HepG2 (cell line): ENCODE measurements around the gene ZSCAN21. TPM values are rescaled to one million over a fixed set of nuclear protein-coding genes. Genes with fewer than 3 reads are reported as not detected.

Experiments
- ASH2L ChIP-seq: fragments of 300-600, 200-600 bp; sonication (generic); IDR thresholded peaks from 2 replicates; pipeline ENCODE4 v1.7.0; 2017; ENCODE audit warnings: low read depth, mild to moderate bottlenecking, moderate library complexity, mixed read lengths, low read length; ENCODE audit not compliant: insufficient read length
- MIER2 ChIP-seq: IDR thresholded peaks from 2 replicates; pipeline ENCODE4 v1.6.1; 2016; ENCODE audit warnings: missing biosample characterization, missing genetic modification reagents
- MNT ChIP-seq: fragments of 450-650 bp; IDR thresholded peaks from 2 replicates; pipeline ENCODE4 v1.6.1; 2016
- RAD51 ChIP-seq: fragments of 450-650 bp; IDR thresholded peaks from 2 replicates; pipeline ENCODE4 v1.6.1; 2016; ENCODE audit warnings: borderline replicate concordance
- RERE ChIP-seq: IDR thresholded peaks from 2 replicates; pipeline ENCODE4 v1.6.1; 2016; ENCODE audit warnings: low read depth, missing genetic modification reagents, missing compliant biosample characterization
- SIX1 ChIP-seq: sonication (generic); formaldehyde crosslinking; IDR thresholded peaks from 2 replicates; pipeline ENCODE4 v1.4.0; 2020; ENCODE audit warnings: missing genetic modification reagents, borderline replicate concordance
- SMAD1 ChIP-seq: sonication (generic); formaldehyde crosslinking; IDR thresholded peaks from 2 replicates; pipeline ENCODE4 v1.4.0; 2020; ENCODE audit warnings: missing genetic modification reagents, low read depth, mild to moderate bottlenecking, borderline replicate concordance
- TBP ChIP-seq: sonication (generic); formaldehyde crosslinking; IDR thresholded peaks from 2 replicates; pipeline ENCODE4 v1.5.0; 2020; ENCODE audit warnings: missing genetic modification reagents
- TBX2 ChIP-seq: sonication (generic); formaldehyde crosslinking; IDR thresholded peaks from 2 replicates; pipeline ENCODE4 v1.5.0; 2020; ENCODE audit warnings: missing genetic modification reagents, mild to moderate bottlenecking, borderline replicate concordance
- TFDP2 ChIP-seq: sonication (generic); formaldehyde crosslinking; IDR thresholded peaks from 2 replicates; pipeline ENCODE4 v1.4.0; 2020; ENCODE audit warnings: missing genetic modification reagents
- TRIM22 ChIP-seq: fragments of 450-650 bp; IDR thresholded peaks from 2 replicates; pipeline ENCODE4 v1.6.1; 2017
- U2AF1 ChIP-seq: fragments of 200-400 bp; formaldehyde crosslinking; optimal IDR thresholded peaks from 2 replicates; pipeline ENCODE3; 2017; ENCODE audit warnings: mild to moderate bottlenecking, low read depth, low read length
- ZBTB25 ChIP-seq: IDR thresholded peaks from 2 replicates; pipeline ENCODE4 v1.6.1; 2018; ENCODE audit warnings: missing genetic modification reagents
- ZBTB38 ChIP-seq: sonication (generic); formaldehyde crosslinking; IDR thresholded peaks from 2 replicates; pipeline ENCODE4 v1.5.1; 2020; ENCODE audit warnings: mild to moderate bottlenecking, missing genetic modification reagents
- ZNF263 ChIP-seq: sonication (generic); formaldehyde crosslinking; IDR thresholded peaks from 2 replicates; pipeline ENCODE4 v1.4.0; 2020; ENCODE audit warnings: missing genetic modification reagents
- ZNF337 ChIP-seq: sonication (generic); formaldehyde crosslinking; IDR thresholded peaks from 2 replicates; pipeline ENCODE4 v1.5.1; 2020; ENCODE audit warnings: missing genetic modification reagents, low read depth, mild to moderate bottlenecking, borderline replicate concordance
- ZNF580 ChIP-seq: IDR thresholded peaks from 2 replicates; pipeline ENCODE4 v1.6.1; 2016; ENCODE audit warnings: low read depth, borderline replicate concordance
- polyA plus RNA-seq, 8 experiments: library from polyadenylated mRNA; depleted of rRNA in 3 of 8; stranded (reverse) in 7 of 8; unstranded in 1 of 8; fragments of >200 nt; fragmentation: Illumina TruSeq in 4 of 8; extraction: Trizol in 4 of 8; gene quantifications; 2 replicates each; pipeline versions ENCODE4 v1.2.1 to v1.2.3, GENCODE V29; 2011 to 2016; ENCODE audit warnings: low read depth in 4 of 8, missing spikeins in 1 of 8, mixed read lengths in 1 of 8; ENCODE audit not compliant: insufficient read depth in 1 of 8
- total RNA-seq, 5 experiments: library from RNA; depleted of rRNA; stranded (reverse); fragments of >200 nt; fragmentation: Illumina TruSeq; extraction: Trizol; gene quantifications; 2 replicates each; pipeline ENCODE4 v1.2.3, GENCODE V29; 2016; ENCODE audit warnings: low read depth in 1 of 5

The ZSCAN21 gene
- total and polyA plus RNA-seq, 2 of the 13 experiments (the other 11 are each of a cell fraction or from before 2014, with no cell fraction given): 7.0 to 10.0 TPM

GRCh38 chr7:100003711-100004661 is 45.6 kb upstream of the ZSCAN21 start (continued):
- TF ChIP-seq ZBTB25 (CRISPR knock-in tag): no peak; the same call in 1 of the 2 replicates
- peak; percentile 91 for TF ChIP-seq ASH2L
- peak; percentile 87 for TF ChIP-seq RERE (CRISPR knock-in tag)
- TF ChIP-seq SMAD1 (CRISPR knock-in tag): no peak; the same call in 1 of the 2 replicates
- TF ChIP-seq ZNF337: no peak; the same call in 1 of the 2 replicates
- no peak for TF ChIP-seq RAD51
- TF ChIP-seq ZNF580 (CRISPR knock-in tag): no peak; the same call in none of the 2 replicates
- peak; percentile 87 for TF ChIP-seq ZBTB38 (CRISPR knock-in tag)
- TF ChIP-seq TBP (CRISPR knock-in tag): no peak
- peak; percentile 98 for TF ChIP-seq TBX2
- TF ChIP-seq ZNF263 (CRISPR knock-in tag): peak; percentile 76
- TF ChIP-seq TFDP2 (CRISPR knock-in tag): no peak
- TF ChIP-seq MIER2 (CRISPR knock-in tag): peak; percentile 50; the same call in 1 of the 2 replicates
- no peak for TF ChIP-seq SIX1 (CRISPR knock-in tag)
- TF ChIP-seq TRIM22: no peak
- TF ChIP-seq U2AF1: peak; percentile 72
- TF ChIP-seq MNT: peak; percentile 75
